GM12878 (cell line): ENCODE data around the gene KCNJ16. TPM values are rescaled to one million over a fixed set of nuclear protein-coding genes. Genes with fewer than 3 reads are reported as not detected.

Experiments used
- ATAC-seq: fragments of 200-7000 bp; cut with Tn5 transposase; 3 replicates; pipeline ENCODE4 v1.9.1; 2020; ENCODE audit warnings: mild to moderate bottlenecking, moderate library complexity
- BruUV-seq: library from RNA; stranded (reverse); fragments of 400-500 nt; replicated peaks from 2 replicates; lab custom pipeline; 2021; lab: Mats Ljungman, UMichigan
- CTCF ChIA-PET: fragments of 300-600 bp; sonication (Branson Sonifier 250); formaldehyde crosslinking; extraction: SDS; loops from one replicate; lab custom pipeline; 2021; ENCODE audit warnings: inconsistent platforms; lab: Yijun Ruan, JAX
- POLR2A ChIA-PET: fragments of 350-600 bp; formaldehyde crosslinking; extraction: SDS; loops from one replicate; lab custom pipeline; 2021; ENCODE audit warnings: inconsistent platforms; lab: Charles Lee
- RAD21 ChIA-PET: fragments of 300-600 bp; sonication (Branson Sonifier 250); formaldehyde crosslinking; loops from one replicate; lab custom pipeline; 2023; ENCODE audit warnings: antibody characterized with exemption; ENCODE audit not compliant: unreplicated experiment; lab: Charles Lee
- SMC1A ChIA-PET: fragments of 300-600 bp; sonication (Branson Sonifier 250); formaldehyde crosslinking; loops from one replicate; lab custom pipeline; 2023; ENCODE audit not compliant: unreplicated experiment, uncharacterized antibody; lab: Charles Lee
- DNase-seq: peaks from one replicate; pipeline ENCODE4 v3.0.0-alpha.2; 2011; ENCODE audit warnings: low read depth, low spot score
- FAIRE-seq: peaks from 3 replicates; lab custom pipeline; 2011; peaks lifted over from hg19 to GRCh38; lab: Jason Lieb, UNC
- H2AFZ ChIP-seq: 2 replicates; pipeline ENCODE4 v1.6.0; 2011; ENCODE audit warnings: low read depth, low read length, control low read depth; ENCODE audit not compliant: control insufficient read depth
- H3K27ac ChIP-seq: 2 replicates; pipeline ENCODE4 v1.5.1; 2011; ENCODE audit warnings: control low read depth; ENCODE audit not compliant: control insufficient read depth, insufficient read depth
- H3K27me3 ChIP-seq, 2 experiments: replicated peaks in 1 of 2; 2 replicates each; pipeline versions ENCODE4 v1.6.0 to v1.6.1; 2011; ENCODE audit warnings: low read length in 1 of 2; ENCODE audit not compliant: control insufficient read depth in 2 of 2, insufficient read depth in 2 of 2
- H3K36me3 ChIP-seq, 2 experiments: 2 replicates each; pipeline ENCODE4 v1.5.1; 2011; ENCODE audit warnings: low read length in 1 of 2; ENCODE audit not compliant: control insufficient read depth in 2 of 2, insufficient read depth in 2 of 2
- H3K4me1 ChIP-seq: 2 replicates; pipeline ENCODE4 v1.6.1; 2011; ENCODE audit warnings: mild to moderate bottlenecking, low read length, moderate library complexity, mixed read lengths; ENCODE audit not compliant: control insufficient read depth, insufficient read depth
- H3K4me2 ChIP-seq: 2 replicates; pipeline ENCODE4 v1.6.0; 2011; ENCODE audit warnings: control low read depth; ENCODE audit not compliant: control insufficient read depth, insufficient read depth
- H3K4me3 ChIP-seq: fragments of 200-600 bp; sonication (generic); 2 replicates; pipeline ENCODE4 v1.5.1; 2016
- H3K79me2 ChIP-seq: 2 replicates; pipeline ENCODE4 v1.6.0; 2011; ENCODE audit warnings: low read length; ENCODE audit not compliant: control insufficient read depth, insufficient read depth
- H3K9ac ChIP-seq: 2 replicates; pipeline ENCODE4 v1.8.0; 2011; ENCODE audit warnings: low read length, control low read depth, mixed read lengths; ENCODE audit not compliant: control insufficient read depth, insufficient read depth
- H3K9me3 ChIP-seq: replicated peaks from 3 replicates; pipeline ENCODE4 v1.5.1; 2011; ENCODE audit warnings: mild to moderate bottlenecking, low read length; ENCODE audit not compliant: control insufficient read depth, insufficient read depth
- H4K20me1 ChIP-seq: 2 replicates; pipeline ENCODE4 v1.6.0; 2011; ENCODE audit not compliant: control insufficient read depth, insufficient read depth
- CHD1 ChIP-seq: IDR thresholded peaks from 2 replicates; pipeline ENCODE4 v1.6.1; 2012; ENCODE audit warnings: low read depth, low read length, improper control_type of control experiment
- NR2C2 ChIP-seq: IDR thresholded peaks from 2 replicates; pipeline ENCODE4 v1.6.1; 2011; ENCODE audit warnings: borderline replicate concordance, low read depth; ENCODE audit not compliant: control insufficient read depth, insufficient read length
- POLR2AphosphoS5 ChIP-seq: IDR thresholded peaks from 2 replicates; pipeline ENCODE4 v1.6.1; 2011; ENCODE audit warnings: mild to moderate bottlenecking, low read length, inconsistent platforms
- PRDM15 ChIP-seq: fragments of 450-650 bp; formaldehyde crosslinking; IDR thresholded peaks from 2 replicates; pipeline ENCODE4 v1.4.0; 2020; ENCODE audit warnings: mild to moderate bottlenecking, moderate library complexity
- RBBP5 ChIP-seq: fragments of 200-600 bp; sonication (generic); conservative IDR thresholded peaks from 2 replicates; pipeline ENCODE4 v1.6.1; 2016
- RUNX3 ChIP-seq: IDR thresholded peaks from 2 replicates; pipeline ENCODE4 v1.6.1; 2012; ENCODE audit warnings: low read length, inconsistent platforms
- SREBF2 ChIP-seq: IDR thresholded peaks from 2 replicates; pipeline ENCODE4 v1.6.1; 2012; ENCODE audit warnings: mild to moderate bottlenecking, low read length
- TBL1XR1 ChIP-seq: IDR thresholded peaks from 2 replicates; pipeline ENCODE4 v1.6.1; 2012; ENCODE audit warnings: low read depth, low read length, improper control_type of control experiment
- TCF12 ChIP-seq: IDR thresholded peaks from 2 replicates; pipeline ENCODE4 v1.6.1; 2011; ENCODE audit warnings: low read depth, mild to moderate bottlenecking, low read length
- WGBS: methylation state at CpG from one replicate; pipeline ENCODE4 v1.1.6; 2016; ENCODE audit warnings: low lambda C conversion rate; ENCODE audit not compliant: insufficient replicate concordance, insufficient coverage; ENCODE audit errors: missing lambda C conversion rate; 5-methylcytosine and 5-hydroxymethylcytosine counted together
- in situ Hi-C: fragments of 300-500 bp; cut with MboI; formaldehyde crosslinking; loops from 9 replicates; pipeline ENCODE4 v1.14.3; 2018; ENCODE audit warnings: mixed read lengths
- intact Hi-C: fragments of 100-400 bp; cut with micrococcal nuclease; formaldehyde crosslinking; loops from one replicate; pipeline ENCODE4 v1.14.2; 2022; ENCODE audit not compliant: unreplicated experiment
- polyA plus RNA-seq, 11 experiments: library from polyadenylated mRNA; depleted of rRNA in 4 of 11; unstranded in 6 of 11; stranded (reverse) in 5 of 11; fragments of >200 nt; fragmentation: Nextera tagmentation in 4 of 11; fragmentation: Illumina TruSeq in 1 of 11; extraction: Ambion mirVana in 4 of 11; extraction: Trizol in 1 of 11; gene quantifications; 1 replicate in 1 of 11; 2 replicates in 10 of 11; pipeline versions ENCODE4 v1.2.1 to v1.2.3, GENCODE V29; 2011 to 2016; ENCODE audit warnings: inconsistent platforms in 2 of 11, missing spikeins in 2 of 11, low read depth in 1 of 11
- total RNA-seq, 4 experiments: library from RNA; depleted of rRNA in 3 of 4; stranded (reverse); fragments of >200 nt in 3 of 4; fragmentation: Illumina TruSeq in 1 of 4; extraction: Trizol in 1 of 4; gene quantifications; 2 replicates each; pipeline versions ENCODE4 v1.2.1 to v1.2.3, GENCODE V29; 2013 to 2021
- TF ChIP-seq, protein P1 (sequence below): fragments of 450-650 bp; IDR thresholded peaks from 2 replicates; pipeline ENCODE4 v1.6.1; 2016; ENCODE audit warnings: mild to moderate bottlenecking
- TF ChIP-seq, protein P2 (sequence below): fragments of 450-650 bp; IDR thresholded peaks from 2 replicates; pipeline ENCODE4 v1.6.1; 2017; ENCODE audit warnings: antibody characterized with exemption, mild to moderate bottlenecking, moderate library complexity

The KCNJ16 gene
- total and polyA plus RNA-seq, 10 of the 15 experiments (the other 5 are each of a cell fraction or from before 2014, with no cell fraction given), result 0.08 to 0.24 (median 0.20) TPM; not detected in 7

DNA sequence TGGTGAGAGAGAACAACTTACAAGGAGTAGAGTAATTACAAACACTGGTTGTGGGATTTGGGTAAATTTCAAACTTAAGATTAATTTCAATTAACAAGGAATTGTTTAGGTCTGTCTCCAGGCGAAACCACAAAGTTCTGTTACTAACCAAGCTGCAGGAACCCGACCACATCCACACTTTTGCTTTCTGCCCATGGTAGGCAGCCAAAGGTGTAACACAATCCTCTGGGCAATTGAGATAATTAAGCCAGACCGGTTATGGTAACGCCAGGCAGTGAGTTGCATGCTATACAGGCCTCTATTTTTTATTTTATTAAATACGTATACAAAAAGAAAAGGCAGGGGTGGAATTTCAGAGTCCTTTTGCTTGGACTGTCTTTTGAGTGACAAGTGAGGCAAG lies 106.4 kb downstream of the KCNJ16 start:
- intact Hi-C loops, result no loop called here

GRCh38 chr17:70181866-70182265 lies 106.8 kb downstream of the KCNJ16 start:
- no peaks in the 10 kb centered on the region for H3K79me2 ChIP-seq
- ChIA-PET RAD21 (interaction anchor here (0.7 to 1.2 kb wide), 4 partner anchors 13 to 64 kb away, joined by 3 to 4 read pairs (median 4); no protein-coding TSS in a partner anchor), SMC1A (interaction anchor here (0.7 to 3.4 kb wide), 9 partner anchors 9 to 574 kb away, joined by 3 to 17 read pairs (median 4); no protein-coding TSS in a partner anchor), POLR2A (interaction anchor here (1.4 to 2.1 kb wide), 2 partner anchors 11 to 12 kb away, joined by 7 to 8 read pairs; partner anchors contain the start of gene KCNJ2), CTCF (interaction anchor here (0.9 to 1.2 kb wide), 3 partner anchors 11 to 574 kb away, joined by 3 to 6 read pairs (median 3); no protein-coding TSS in a partner anchor)
- H4K20me1 ChIP-seq, result no peaks in the 10 kb centered on the region
- no peak overlapping the region for H3K27ac ChIP-seq
- no peaks in the 10 kb centered on the region for H3K4me1 ChIP-seq
- no peak overlapping the region for H3K9ac ChIP-seq
- FAIRE-seq, result no peak
- H2AFZ ChIP-seq, result no peak overlapping the region
- H3K36me3 ChIP-seq, result no peaks in the 10 kb centered on the region
- H3K9me3 ChIP-seq, result no peaks in the 10 kb centered on the region
- intact Hi-C loops, result no loop called here
- H3K4me3 ChIP-seq, result no peak overlapping the region
- H3K4me2 ChIP-seq, result no peak overlapping the region
- no TSS peak for BruUV-seq
- no peak for DNase-seq
- H3K27me3 ChIP-seq, result no peaks in the 10 kb centered on the region; a peak in 1 of 4 replicates
- in situ Hi-C loops, result no loop called here
- no peak for ATAC-seq
- WGBS, result 21% methylated on average over 3 of the region's 3 CpGs
- TF ChIP-seq, protein P1, sequence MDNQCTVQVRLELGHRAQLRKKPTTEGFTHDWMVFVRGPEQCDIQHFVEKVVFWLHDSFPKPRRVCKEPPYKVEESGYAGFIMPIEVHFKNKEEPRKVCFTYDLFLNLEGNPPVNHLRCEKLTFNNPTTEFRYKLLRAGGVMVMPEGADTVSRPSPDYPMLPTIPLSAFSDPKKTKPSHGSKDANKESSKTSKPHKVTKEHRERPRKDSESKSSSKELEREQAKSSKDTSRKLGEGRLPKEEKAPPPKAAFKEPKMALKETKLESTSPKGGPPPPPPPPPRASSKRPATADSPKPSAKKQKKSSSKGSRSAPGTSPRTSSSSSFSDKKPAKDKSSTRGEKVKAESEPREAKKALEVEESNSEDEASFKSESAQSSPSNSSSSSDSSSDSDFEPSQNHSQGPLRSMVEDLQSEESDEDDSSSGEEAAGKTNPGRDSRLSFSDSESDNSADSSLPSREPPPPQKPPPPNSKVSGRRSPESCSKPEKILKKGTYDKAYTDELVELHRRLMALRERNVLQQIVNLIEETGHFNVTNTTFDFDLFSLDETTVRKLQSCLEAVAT, result no peak
- TF ChIP-seq PRDM15, result no peak
- TF ChIP-seq RUNX3, result no peak
- TF ChIP-seq, protein P2, sequence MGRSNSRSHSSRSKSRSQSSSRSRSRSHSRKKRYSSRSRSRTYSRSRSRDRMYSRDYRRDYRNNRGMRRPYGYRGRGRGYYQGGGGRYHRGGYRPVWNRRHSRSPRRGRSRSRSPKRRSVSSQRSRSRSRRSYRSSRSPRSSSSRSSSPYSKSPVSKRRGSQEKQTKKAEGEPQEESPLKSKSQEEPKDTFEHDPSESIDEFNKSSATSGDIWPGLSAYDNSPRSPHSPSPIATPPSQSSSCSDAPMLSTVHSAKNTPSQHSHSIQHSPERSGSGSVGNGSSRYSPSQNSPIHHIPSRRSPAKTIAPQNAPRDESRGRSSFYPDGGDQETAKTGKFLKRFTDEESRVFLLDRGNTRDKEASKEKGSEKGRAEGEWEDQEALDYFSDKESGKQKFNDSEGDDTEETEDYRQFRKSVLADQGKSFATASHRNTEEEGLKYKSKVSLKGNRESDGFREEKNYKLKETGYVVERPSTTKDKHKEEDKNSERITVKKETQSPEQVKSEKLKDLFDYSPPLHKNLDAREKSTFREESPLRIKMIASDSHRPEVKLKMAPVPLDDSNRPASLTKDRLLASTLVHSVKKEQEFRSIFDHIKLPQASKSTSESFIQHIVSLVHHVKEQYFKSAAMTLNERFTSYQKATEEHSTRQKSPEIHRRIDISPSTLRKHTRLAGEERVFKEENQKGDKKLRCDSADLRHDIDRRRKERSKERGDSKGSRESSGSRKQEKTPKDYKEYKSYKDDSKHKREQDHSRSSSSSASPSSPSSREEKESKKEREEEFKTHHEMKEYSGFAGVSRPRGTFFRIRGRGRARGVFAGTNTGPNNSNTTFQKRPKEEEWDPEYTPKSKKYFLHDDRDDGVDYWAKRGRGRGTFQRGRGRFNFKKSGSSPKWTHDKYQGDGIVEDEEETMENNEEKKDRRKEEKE, result no peak
- TF ChIP-seq TBL1XR1, result no peak

More for the DNA sequence above, 106.4 kb downstream of the KCNJ16 start:
- no peaks in the 10 kb centered on the region for H3K36me3 ChIP-seq
- SMC1A ChIA-PET, result interaction anchor here (0.7 to 3.4 kb wide), 9 partner anchors 9 to 574 kb away, joined by 3 to 17 read pairs (median 4); no protein-coding TSS in a partner anchor
- no peak for DNase-seq
- in situ Hi-C loops, result no loop called here
- H2AFZ ChIP-seq, result no peak overlapping the region
- H3K27me3 ChIP-seq, result no peaks in the 10 kb centered on the region; a peak in 1 of 4 replicates
- WGBS, result 32% methylated on average over 5 of the region's 5 CpGs
- POLR2A ChIA-PET, result interaction anchor here (1.0 to 2.1 kb wide), 3 partner anchors 10 to 12 kb away, joined by 3 to 8 read pairs (median 7); partner anchors contain the start of gene KCNJ2
- no peaks in the 10 kb centered on the region for H3K4me1 ChIP-seq
- no peak overlapping the region for H3K4me2 ChIP-seq
- H3K27ac ChIP-seq, result no peak overlapping the region
- BruUV-seq, result no TSS peak
- ATAC-seq, result no peak
- CTCF ChIA-PET, result interaction anchor here (0.9 to 1.0 kb wide), 2 partner anchors 10 to 61 kb away, joined by 3 to 6 read pairs; no protein-coding TSS in a partner anchor
- H3K79me2 ChIP-seq, result no peaks in the 10 kb centered on the region
- no peaks in the 10 kb centered on the region for H4K20me1 ChIP-seq
- RAD21 ChIA-PET, result interaction anchor here (0.7 to 1.0 kb wide), 3 partner anchors 14 to 64 kb away, joined by 3 to 4 read pairs (median 4); no protein-coding TSS in a partner anchor
- no peak overlapping the region for H3K9ac ChIP-seq
- no peak for FAIRE-seq
- no peaks in the 10 kb centered on the region for H3K9me3 ChIP-seq
- no peak overlapping the region for H3K4me3 ChIP-seq
- no peak for TF ChIP-seq POLR2AphosphoS5
- TF ChIP-seq SREBF2, result no peak
- TF ChIP-seq CHD1, result no peak
- TF ChIP-seq TCF12, result no peak
- no peak for TF ChIP-seq NR2C2
- no peak for TF ChIP-seq RBBP5
- TF ChIP-seq, all 136 proteins: peak for 0
